Measurements from ENCODE around the gene GSG1L2. TPM values are rescaled to one million over a fixed set of nuclear protein-coding genes. Genes with fewer than 3 reads are reported as not detected.

Gene GSG1L2
- not detected for polyA plus RNA-seq (2013, experiment 1 of 2; ENCODE audit: insufficient read length)
- polyA plus RNA-seq (2013, experiment 2 of 2; ENCODE audit: insufficient read length) = not detected

- no peak for DNase-seq
These were observed at the start of gene GSG1L2 for GRCh38 chr17:9821921-9822320. GSG1L2 (minus strand) TSS chr17:9822079; CDS start chr17:9822071, 8 bp downstream.

- no peak for DNase-seq
These were observed 46.7 kb upstream of the GSG1L2 start for GRCh38 chr17:9868552-9868951.

GRCh38 chr17:9865586-9865985, 43.7 kb upstream of the GSG1L2 start:
- no peak for DNase-seq

GRCh38 chr17:9862949-9863348, 41.1 kb upstream of the GSG1L2 start:
- DNase-seq = no peak

GRCh38 chr17:9862220-9862619, 40.3 kb upstream of the GSG1L2 start:
- no peak for DNase-seq

GRCh38 chr17:9860851-9861250, 39.0 kb upstream of the GSG1L2 start:
- DNase-seq = no peak

GRCh38 chr17:9859781-9860180, 37.9 kb upstream of the GSG1L2 start:
- DNase-seq = no peak

GRCh38 chr17:9855036-9855435, 33.2 kb upstream of the GSG1L2 start:
- DNase-seq = no peak

GRCh38 chr17:9854255-9854654, 32.4 kb upstream of the GSG1L2 start:
- DNase-seq = no peak

GRCh38 chr17:9850151-9850550, 28.3 kb upstream of the GSG1L2 start:
- no peak for DNase-seq

GRCh38 chr17:9845306-9845705, 23.4 kb upstream of the GSG1L2 start:
- DNase-seq = no peak

GRCh38 chr17:9844153-9844552, 22.3 kb upstream of the GSG1L2 start:
- no peak for DNase-seq

- DNase-seq = no peak
These were observed 21.5 kb upstream of the GSG1L2 start for GRCh38 chr17:9843152-9844010.

GRCh38 chr17:9842057-9842758, 20.3 kb upstream of the GSG1L2 start:
- peak; percentile 18 for DNase-seq

- peak; percentile 48 for DNase-seq
These were observed 17.6 kb upstream of the GSG1L2 start for GRCh38 chr17:9839433-9839832.

GRCh38 chr17:9837551-9838471, 15.9 kb upstream of the GSG1L2 start:
- peak; percentile 87 for DNase-seq

- DNase-seq = no peak
These were observed 12.0 kb upstream of the GSG1L2 start for GRCh38 chr17:9833922-9834321.

GRCh38 chr17:9830711-9831110, 8.8 kb upstream of the GSG1L2 start:
- no peak for DNase-seq

- no peak for DNase-seq
These were observed 7.5 kb upstream of the GSG1L2 start for GRCh38 chr17:9829343-9829742.

- peak; percentile 27 for DNase-seq
These were observed 6.7 kb upstream of the GSG1L2 start for GRCh38 chr17:9828296-9829295.

- DNase-seq = no peak
These were observed 3.8 kb upstream of the GSG1L2 start, which contains the start of gene GLP2R for GRCh38 chr17:9825641-9826150. GLP2R (plus strand) TSS chr17:9825924; CDS start chr17:9826064, 140 bp downstream.
